ENCODE results near the gene NLK.
A peak's percentile ranks its signal among the peaks of the same experiment; 100 is the strongest.
"Not testable (repeated sequence)": the region's sequence is repeated elsewhere in the genome, so short reads cannot be mapped to it uniquely, and the experiment has no call there.

NLK gene

GRCh38 chr17:28213578-28213977, 171.1 kb downstream of the NLK start:
- not testable (repeated sequence) for H3K9me3 ChIP-seq (ENCODE audit: insufficient read depth, low read depth, low read length); H3K27ac ChIP-seq (ENCODE audit: low read depth, low read length); H3K4me1 ChIP-seq (ENCODE audit: insufficient read depth, low read length); H3K4me3 ChIP-seq (ENCODE audit: low read length); H3K27me3 ChIP-seq (ENCODE audit: insufficient read depth, low read length); H3K9ac ChIP-seq (ENCODE audit: low read depth, low read length); H3K36me3 ChIP-seq (ENCODE audit: insufficient read depth, low read length)
- WGBS, result 91% methylated on average over 2 of the region's 2 CpGs

DNA sequence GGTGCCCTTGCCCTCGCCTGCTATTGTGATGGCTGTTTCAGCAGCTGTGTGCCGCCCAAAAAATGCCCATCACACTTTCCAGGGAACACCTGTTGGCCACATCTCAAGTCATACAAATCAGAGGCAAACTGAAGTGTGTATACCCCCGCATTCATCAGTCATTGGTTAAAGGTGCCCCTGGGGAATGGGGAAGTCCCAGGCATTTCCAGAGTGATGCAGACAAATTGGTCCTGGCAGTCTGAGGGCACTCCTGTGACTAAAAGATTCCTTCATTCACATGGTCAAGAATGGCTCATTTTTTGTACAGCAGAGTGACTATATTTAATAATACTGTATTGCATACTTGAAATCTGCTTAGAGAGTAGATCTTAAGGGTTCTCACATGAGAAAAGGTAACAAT, 173.6 kb downstream of the NLK start:
- 87% methylated on average over 3 of the region's 3 CpGs for WGBS
- Histone ChIP-seq H3K4me1 (ENCODE audit: insufficient read depth, low read length) (no peaks in the 10 kb centered on the region), H3K9me3 (ENCODE audit: insufficient read depth, low read depth, low read length) (peaks cover 5% of the 10 kb centered on the region; the same call in 1 of the 2 replicates), H3K9ac (ENCODE audit: low read depth, low read length) (no peak overlapping the region), H3K27ac (ENCODE audit: low read depth, low read length) (no peak overlapping the region), H3K4me3 (ENCODE audit: low read length) (no peak overlapping the region), H3K36me3 (ENCODE audit: insufficient read depth, low read length) (no peaks in the 10 kb centered on the region), H3K27me3 (ENCODE audit: insufficient read depth, low read length) (no peaks in the 10 kb centered on the region)

DNA sequence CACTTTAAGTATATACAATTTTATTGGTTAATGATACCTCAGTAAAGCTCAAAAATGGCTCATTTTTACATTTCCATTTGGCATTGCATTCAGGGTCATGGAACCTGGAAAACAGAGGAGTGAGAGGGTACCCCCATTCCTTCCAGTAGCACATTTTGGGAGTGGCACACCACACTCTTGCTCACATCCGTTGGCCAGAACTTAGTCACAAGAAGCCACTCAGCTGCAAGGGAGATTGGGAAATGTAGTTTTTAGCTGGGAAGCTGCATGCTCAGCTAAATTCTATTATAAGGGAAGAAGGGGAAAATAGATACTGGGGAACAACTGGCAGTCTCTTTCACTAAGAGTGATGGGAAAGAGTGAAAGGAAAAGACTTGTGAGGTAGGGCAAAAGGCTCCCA, 174.1 kb downstream of the NLK start:
- H3K9ac ChIP-seq (ENCODE audit: low read depth, low read length), result no peak overlapping the region
- H3K27me3 ChIP-seq (ENCODE audit: insufficient read depth, low read length), result no peaks in the 10 kb centered on the region
- no peaks in the 10 kb centered on the region for H3K36me3 ChIP-seq (ENCODE audit: insufficient read depth, low read length)
- H3K4me3 ChIP-seq (ENCODE audit: low read length), result no peak overlapping the region
- no peaks in the 10 kb centered on the region for H3K4me1 ChIP-seq (ENCODE audit: insufficient read depth, low read length)
- peaks cover 4% of the 10 kb centered on the region; the same call in 1 of the 2 replicates for H3K9me3 ChIP-seq (ENCODE audit: insufficient read depth, low read depth, low read length)
- H3K27ac ChIP-seq (ENCODE audit: low read depth, low read length), result no peak overlapping the region
- WGBS, result 44% methylated on average over 1 of the region's 1 CpG

DNA sequence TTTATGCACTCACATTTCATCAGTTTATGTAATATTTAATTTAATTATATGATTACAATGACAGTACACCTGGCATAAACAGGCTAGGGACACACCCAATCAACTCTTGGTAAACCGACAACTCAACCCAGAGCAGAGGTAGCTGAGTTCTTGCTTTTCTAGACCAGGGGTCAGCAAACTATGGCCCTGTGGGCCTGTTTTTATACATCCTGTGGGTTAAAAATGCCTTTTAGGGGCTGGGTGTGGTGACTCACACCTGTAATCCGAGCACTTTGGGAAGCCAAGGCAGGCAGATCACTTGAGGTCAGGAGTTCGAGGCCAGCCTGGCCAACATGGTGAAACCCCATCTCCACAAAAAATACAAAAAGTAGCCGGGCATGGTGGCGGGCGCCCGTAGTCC, 177.3 kb downstream of the NLK start:
- H3K27me3 ChIP-seq (ENCODE audit: insufficient read depth, low read length), result no peaks in the 10 kb centered on the region
- no peak overlapping the region for H3K4me3 ChIP-seq (ENCODE audit: low read length)
- H3K36me3 ChIP-seq (ENCODE audit: insufficient read depth, low read length), result no peaks in the 10 kb centered on the region
- H3K4me1 ChIP-seq (ENCODE audit: insufficient read depth, low read length), result no peaks in the 10 kb centered on the region
- H3K9me3 ChIP-seq (ENCODE audit: insufficient read depth, low read depth, low read length), result no peaks in the 10 kb centered on the region
- 97% methylated on average over 7 of the region's 7 CpGs for WGBS
- no peak overlapping the region for H3K27ac ChIP-seq (ENCODE audit: low read depth, low read length)
- H3K9ac ChIP-seq (ENCODE audit: low read depth, low read length), result no peak overlapping the region

- H3K9ac ChIP-seq (ENCODE audit: low read depth, low read length), result no peak overlapping the region
- no peaks in the 10 kb centered on the region for H3K27me3 ChIP-seq (ENCODE audit: insufficient read depth, low read length)
- no peak overlapping the region for H3K4me3 ChIP-seq (ENCODE audit: low read length)
- WGBS, result 92% methylated on average over 3 of the region's 4 CpGs
- no peak overlapping the region for H3K27ac ChIP-seq (ENCODE audit: low read depth, low read length)
- no peaks in the 10 kb centered on the region for H3K4me1 ChIP-seq (ENCODE audit: insufficient read depth, low read length)
- H3K9me3 ChIP-seq (ENCODE audit: insufficient read depth, low read depth, low read length), result no peaks in the 10 kb centered on the region
- no peaks in the 10 kb centered on the region for H3K36me3 ChIP-seq (ENCODE audit: insufficient read depth, low read length)
These were observed 179.4 kb downstream of the NLK start for GRCh38 chr17:28221751-28222414.

GRCh38 chr17:28225271-28225670, 182.8 kb downstream of the NLK start:
- H3K27me3 ChIP-seq (ENCODE audit: insufficient read depth, low read length), result no peaks in the 10 kb centered on the region
- 90% methylated on average over 3 of the region's 3 CpGs for WGBS
- H3K27ac ChIP-seq (ENCODE audit: low read depth, low read length), result no peak overlapping the region
- H3K4me1 ChIP-seq (ENCODE audit: insufficient read depth, low read length), result peaks cover 4% of the 10 kb centered on the region; the same call in 1 of the 2 replicates
- no peaks in the 10 kb centered on the region for H3K9me3 ChIP-seq (ENCODE audit: insufficient read depth, low read depth, low read length)
- no peaks in the 10 kb centered on the region for H3K36me3 ChIP-seq (ENCODE audit: insufficient read depth, low read length)
- no peak overlapping the region for H3K4me3 ChIP-seq (ENCODE audit: low read length)
- no peak overlapping the region for H3K9ac ChIP-seq (ENCODE audit: low read depth, low read length)

DNA sequence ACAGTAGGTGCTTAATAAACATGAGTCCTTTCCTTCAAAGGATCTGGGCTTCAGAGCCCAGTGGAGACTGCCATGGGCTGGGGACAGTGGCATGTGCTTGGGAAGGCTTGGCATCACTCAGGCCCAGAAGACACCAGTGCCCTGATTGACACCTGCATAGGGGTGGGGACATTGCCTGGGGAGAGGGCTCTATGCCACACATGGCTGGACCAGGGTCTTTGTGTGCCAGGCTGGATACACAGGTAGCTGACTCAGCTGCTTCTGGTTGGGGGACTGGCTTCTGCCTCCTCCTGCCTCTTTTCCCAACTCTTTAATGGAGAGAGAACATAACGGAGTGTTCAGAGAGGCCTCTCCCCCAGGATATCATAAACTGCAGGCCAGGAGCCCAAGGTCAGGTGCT, 183.4 kb downstream of the NLK start:
- Histone ChIP-seq H3K36me3 (ENCODE audit: insufficient read depth, low read length) (no peaks in the 10 kb centered on the region), H3K9ac (ENCODE audit: low read depth, low read length) (no peak overlapping the region), H3K9me3 (ENCODE audit: insufficient read depth, low read depth, low read length) (no peaks in the 10 kb centered on the region), H3K27me3 (ENCODE audit: insufficient read depth, low read length) (no peaks in the 10 kb centered on the region), H3K27ac (ENCODE audit: low read depth, low read length) (no peak overlapping the region), H3K4me1 (ENCODE audit: insufficient read depth, low read length) (peaks cover 5% of the 10 kb centered on the region; the same call in 1 of the 2 replicates), H3K4me3 (ENCODE audit: low read length) (no peak overlapping the region)
- 82% methylated on average over 1 of the region's 1 CpG for WGBS

- H3K9ac ChIP-seq (ENCODE audit: low read depth, low read length), result peak overlapping the region; percentile 76; the same call in 1 of the 2 replicates
- peak overlapping the region; percentile 40; the same call in 1 of the 2 replicates for H3K27ac ChIP-seq (ENCODE audit: low read depth, low read length)
- peak overlapping the region; percentile 65 for H3K4me3 ChIP-seq (ENCODE audit: low read length)
These were observed 184.3 kb downstream of the NLK start for GRCh38 chr17:28226563-28227315.

GRCh38 chr17:28227316-28228108, 185.0 kb downstream of the NLK start:
- under 1% methylated on average over 66 of the region's 66 CpGs for WGBS
- no peaks in the 10 kb centered on the region for H3K36me3 ChIP-seq (ENCODE audit: insufficient read depth, low read length)
- peaks cover 6% of the 10 kb centered on the region; the same call in 1 of the 2 replicates for H3K4me1 ChIP-seq (ENCODE audit: insufficient read depth, low read length)
- peak overlapping the region; percentile 85 for H3K27ac ChIP-seq (ENCODE audit: low read depth, low read length)
- peak overlapping the region; percentile 76 for H3K9ac ChIP-seq (ENCODE audit: low read depth, low read length)
- H3K4me3 ChIP-seq (ENCODE audit: low read length), result peak overlapping the region; percentile 65
- no peaks in the 10 kb centered on the region for H3K27me3 ChIP-seq (ENCODE audit: insufficient read depth, low read length)
- H3K9me3 ChIP-seq (ENCODE audit: insufficient read depth, low read depth, low read length), result no peaks in the 10 kb centered on the region

More at GRCh38 chr17:28226563-28227315, 184.3 kb downstream of the NLK start:
- 66% methylated on average over 26 of the region's 28 CpGs for WGBS
- H3K27me3 ChIP-seq (ENCODE audit: insufficient read depth, low read length), result no peaks in the 10 kb centered on the region
- peaks cover 6% of the 10 kb centered on the region; the same call in 1 of the 2 replicates for H3K4me1 ChIP-seq (ENCODE audit: insufficient read depth, low read length)
- no peaks in the 10 kb centered on the region for H3K36me3 ChIP-seq (ENCODE audit: insufficient read depth, low read length)
- H3K9me3 ChIP-seq (ENCODE audit: insufficient read depth, low read depth, low read length), result no peaks in the 10 kb centered on the region

GRCh38 chr17:28228109-28228840, 185.8 kb downstream of the NLK start:
- Histone ChIP-seq H3K9ac (ENCODE audit: low read depth, low read length) (peak overlapping the region; percentile 76), H3K27ac (ENCODE audit: low read depth, low read length) (peak overlapping the region; percentile 85), H3K4me3 (ENCODE audit: low read length) (peak overlapping the region; percentile 65), H3K27me3 (ENCODE audit: insufficient read depth, low read length) (no peaks in the 10 kb centered on the region), H3K4me1 (ENCODE audit: insufficient read depth, low read length) (peaks cover 6% of the 10 kb centered on the region; the same call in 1 of the 2 replicates), H3K9me3 (ENCODE audit: insufficient read depth, low read depth, low read length) (no peaks in the 10 kb centered on the region), H3K36me3 (ENCODE audit: insufficient read depth, low read length) (no peaks in the 10 kb centered on the region)
- 6% methylated on average over 21 of the region's 22 CpGs for WGBS
